Midbrain (tissue), 1 donor: ENCODE measurements around the gene THAP5.

Experiments used
- DNase-seq: peaks from one replicate; lab custom pipeline; 2025; lab: John Stamatoyannopoulos, UW

The THAP5 gene

DNA sequence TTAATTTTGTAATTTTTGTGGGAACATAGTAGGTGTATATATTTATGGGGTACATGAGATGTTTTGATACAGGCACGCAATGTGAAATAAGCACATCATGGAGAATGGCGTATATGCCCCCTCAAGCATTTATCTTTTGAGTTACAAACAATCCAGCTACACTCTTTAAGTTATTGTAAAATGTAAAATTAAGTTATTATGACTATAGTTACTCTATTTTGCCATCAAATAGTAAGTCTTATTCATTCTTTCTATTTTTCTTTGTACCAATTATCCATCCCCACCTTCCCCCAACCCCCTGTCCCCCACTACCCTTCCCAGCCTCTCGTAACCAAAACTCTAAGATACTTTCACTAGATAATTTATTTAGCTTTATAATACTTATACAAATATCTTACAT is 35.8 kb downstream of the THAP5 start:
- no peak for DNase-seq

DNA sequence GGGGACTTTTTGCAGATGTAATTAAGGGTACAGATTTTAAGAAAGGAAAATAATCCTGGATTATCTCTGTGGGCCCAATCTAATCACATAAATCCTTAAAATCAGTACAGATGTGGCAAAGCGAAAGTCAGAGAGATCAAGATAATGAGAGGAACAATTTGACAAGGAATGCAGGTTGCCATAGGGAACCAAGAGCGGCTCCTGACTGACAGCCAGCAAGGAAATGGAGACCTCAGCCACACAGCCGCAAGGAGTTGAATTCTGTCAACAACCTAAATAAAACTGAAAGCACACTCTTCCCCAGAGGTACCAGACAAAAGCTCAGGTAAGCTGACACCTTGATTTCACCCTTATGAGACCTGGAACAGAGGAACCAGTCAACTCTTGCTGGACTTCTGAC is 40.2 kb downstream of the THAP5 start:
- DNase-seq: no peak

DNA sequence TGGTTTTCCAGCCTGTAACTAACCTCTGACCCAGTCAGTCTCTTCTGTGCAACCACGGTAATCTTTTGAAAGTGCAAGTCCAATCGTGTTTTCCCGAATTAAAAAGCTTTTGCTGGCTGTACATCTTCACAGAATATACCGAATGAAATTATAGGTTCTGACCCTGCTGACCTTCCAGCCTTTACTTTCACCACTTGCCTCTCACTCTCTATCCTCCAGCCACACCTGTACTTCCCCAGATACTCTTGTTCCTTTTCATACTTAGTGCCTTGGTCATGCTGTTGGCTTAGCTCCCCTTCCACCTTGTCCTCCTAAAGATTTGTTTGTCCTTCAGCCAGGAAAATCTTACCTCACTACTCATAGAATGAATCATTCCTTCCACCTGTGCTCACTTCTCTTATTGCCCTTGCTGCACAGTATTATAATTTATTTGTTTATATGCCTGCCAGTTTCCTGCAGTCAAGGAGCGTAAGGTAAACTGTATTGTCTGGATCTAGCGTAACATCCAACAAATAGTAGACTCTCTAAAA is 41.3 kb downstream of the THAP5 start:
- DNase-seq: no peak

DNA sequence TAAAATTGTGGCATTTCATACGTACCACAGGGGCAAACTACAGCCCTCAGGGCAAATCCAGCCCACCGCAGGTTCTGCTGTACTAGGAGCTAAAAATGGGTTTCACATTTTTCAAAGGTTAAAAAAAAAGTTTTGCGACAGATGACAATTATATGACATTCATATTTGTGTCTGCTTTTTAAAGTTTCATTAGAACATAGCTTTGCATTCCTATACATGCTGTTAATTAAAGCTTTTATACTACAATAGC is 42.8 kb downstream of the THAP5 start:
- DNase-seq: no peak

DNA sequence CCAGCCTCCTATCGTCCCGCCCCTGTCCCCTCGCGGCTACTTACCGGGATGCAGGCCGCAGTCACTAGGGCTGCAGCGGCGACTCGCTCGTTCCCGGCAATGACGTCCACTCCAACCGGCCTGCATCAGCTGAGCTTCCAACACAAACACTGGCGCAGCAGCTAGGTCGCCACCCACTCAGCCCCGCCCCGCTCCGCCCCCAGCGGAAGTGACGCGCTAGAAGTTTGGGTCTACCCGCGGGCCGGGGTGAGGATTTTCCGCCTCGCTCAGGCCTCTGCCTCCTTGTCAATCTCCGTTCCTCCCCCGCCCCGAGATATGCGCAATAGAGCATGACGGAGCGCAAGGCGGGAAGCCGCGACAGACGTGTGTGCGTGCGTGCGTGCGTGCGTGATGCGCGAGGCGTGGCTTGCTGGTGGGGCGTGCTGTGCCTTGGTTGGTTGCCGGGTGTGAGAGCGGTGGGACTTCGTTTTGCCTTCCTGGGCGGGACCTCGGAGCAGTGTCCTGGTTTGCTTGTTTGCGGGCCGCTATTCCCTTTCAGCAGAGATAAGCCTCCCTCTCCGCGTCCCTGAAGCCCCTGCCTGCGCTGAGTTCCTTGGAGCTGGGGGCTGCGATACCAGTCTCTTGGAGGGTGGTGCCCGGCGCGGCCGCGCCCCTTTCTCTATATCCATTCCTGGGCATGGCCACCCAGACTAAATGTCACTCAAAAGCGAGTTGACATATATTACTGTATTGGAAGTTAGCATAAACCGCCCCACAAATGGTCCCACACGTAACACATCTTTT is 43.3 kb downstream of the THAP5 start, which contains the start of gene PNPLA8:
Gene PNPLA8 (minus strand): TSS at position 151 of the 783 bp plus-strand sequence. CDS start 10,644 bp downstream, outside the sequence.
- DNase-seq: peak; percentile 100

DNA sequence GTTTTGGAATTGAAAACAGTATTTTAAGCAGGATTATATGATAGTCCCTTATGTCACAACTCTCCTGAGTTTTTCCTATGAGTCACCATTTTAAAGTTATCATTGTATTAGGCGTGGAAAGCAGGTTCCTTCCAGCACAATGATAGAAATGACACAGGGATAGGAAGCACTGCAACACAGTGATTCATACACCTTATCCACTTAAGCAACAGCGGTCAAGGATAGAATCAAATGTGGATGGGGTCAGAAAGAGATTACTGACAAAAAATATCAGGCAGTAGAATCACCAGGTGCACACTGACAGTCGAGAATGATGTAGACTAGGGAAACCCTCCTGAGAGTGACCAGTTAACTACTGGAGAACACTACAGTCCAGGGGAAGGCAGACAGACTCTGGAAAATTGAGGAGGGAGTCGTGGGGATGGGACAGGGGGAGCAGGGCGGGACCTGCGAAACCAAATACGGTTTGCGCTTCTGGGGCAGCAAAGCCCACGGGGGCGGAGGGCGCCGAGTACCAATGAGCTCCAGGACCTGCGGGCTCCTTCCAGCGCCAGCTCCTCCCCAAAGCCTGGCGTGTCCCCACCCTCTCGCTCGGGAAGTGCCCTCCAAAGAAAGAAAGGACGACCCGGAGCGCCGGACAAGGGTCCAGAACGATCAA is 44.0 kb downstream of the THAP5 start:
- no peak for DNase-seq

DNA sequence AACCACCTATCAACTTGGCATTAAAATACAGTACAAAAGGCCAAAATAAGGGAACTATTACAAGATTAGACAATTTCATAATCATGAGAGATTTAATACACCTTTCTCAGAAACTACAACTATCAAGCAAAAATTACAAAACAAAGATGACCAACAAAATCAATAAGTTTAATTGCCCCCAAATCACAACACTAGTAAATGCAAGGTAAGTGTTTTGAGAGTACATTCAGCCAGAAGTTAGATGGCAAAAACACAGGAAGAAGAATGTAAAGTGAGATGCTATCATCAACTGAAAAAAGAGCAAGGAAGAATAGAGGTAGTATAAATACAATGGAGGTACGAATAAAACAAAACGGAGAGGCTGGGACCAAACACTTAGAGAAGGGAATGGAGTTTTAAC is 46.7 kb downstream of the THAP5 start:
- no peak for DNase-seq

DNA sequence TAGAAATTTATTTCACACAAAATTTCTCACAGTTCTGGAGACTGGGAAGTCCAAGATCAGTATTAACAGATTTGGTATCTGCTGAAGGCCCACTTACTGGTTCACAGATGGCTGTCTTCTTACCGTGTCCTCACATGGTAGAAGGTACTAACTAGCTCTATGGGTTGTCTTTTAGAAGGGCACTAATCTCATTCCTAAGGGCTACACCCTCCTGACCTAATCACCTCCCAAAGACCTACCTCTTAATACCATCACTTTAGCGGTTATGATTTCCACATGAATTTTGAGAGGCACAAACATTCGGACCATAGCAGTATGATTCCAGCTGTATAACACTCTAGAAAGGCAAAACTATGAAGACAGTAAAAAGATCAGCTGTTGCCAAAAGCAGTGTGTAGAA is 51.6 kb downstream of the THAP5 start:
- no peak for DNase-seq

DNA sequence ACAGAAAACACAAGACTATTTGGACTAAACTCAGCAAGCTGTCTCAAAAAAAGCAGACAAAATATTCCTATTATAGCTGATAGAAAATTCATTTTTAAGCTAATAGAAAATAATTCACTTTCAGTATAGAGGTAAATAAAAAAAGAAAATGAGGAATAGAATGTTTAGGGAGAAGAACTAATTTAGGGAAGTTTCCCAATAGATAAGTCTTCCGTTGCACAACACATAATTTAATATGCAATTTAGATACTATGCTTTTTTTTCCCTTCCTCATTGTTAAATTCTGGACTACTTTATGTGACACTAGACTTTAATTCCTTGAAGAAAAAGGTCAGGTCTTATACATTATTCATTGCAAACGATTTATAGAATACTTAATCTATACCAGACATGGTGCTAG is 53.9 kb downstream of the THAP5 start:
- DNase-seq: no peak

DNA sequence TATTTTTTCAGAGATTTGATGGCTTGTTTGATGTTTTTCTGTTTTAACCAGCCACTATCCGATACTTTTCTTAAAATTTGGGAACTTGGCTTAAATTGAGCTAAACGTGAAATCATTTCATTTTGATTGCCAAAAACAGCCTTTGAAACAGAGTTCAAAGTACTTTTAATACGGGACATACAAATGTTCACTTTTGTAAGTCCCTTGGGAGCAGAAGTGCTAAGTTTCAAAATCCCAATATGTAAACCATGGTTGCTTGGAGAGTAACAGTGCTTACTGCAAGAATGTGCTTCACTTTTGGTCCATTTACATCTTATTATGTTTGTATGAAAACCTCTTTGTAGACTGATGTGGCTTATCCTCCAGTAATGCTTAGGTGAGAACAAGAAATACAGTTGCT is 54.5 kb downstream of the THAP5 start:
- DNase-seq: peak; percentile 20
